ENCODE measurements around the gene BOC. TPM values are rescaled to one million over a fixed set of nuclear protein-coding genes. Genes with fewer than 3 reads are reported as not detected.

BOC gene
- total and polyA plus RNA-seq, 7 experiments from 2014 or later = 0.98 TPM; not detected in 6

DNA sequence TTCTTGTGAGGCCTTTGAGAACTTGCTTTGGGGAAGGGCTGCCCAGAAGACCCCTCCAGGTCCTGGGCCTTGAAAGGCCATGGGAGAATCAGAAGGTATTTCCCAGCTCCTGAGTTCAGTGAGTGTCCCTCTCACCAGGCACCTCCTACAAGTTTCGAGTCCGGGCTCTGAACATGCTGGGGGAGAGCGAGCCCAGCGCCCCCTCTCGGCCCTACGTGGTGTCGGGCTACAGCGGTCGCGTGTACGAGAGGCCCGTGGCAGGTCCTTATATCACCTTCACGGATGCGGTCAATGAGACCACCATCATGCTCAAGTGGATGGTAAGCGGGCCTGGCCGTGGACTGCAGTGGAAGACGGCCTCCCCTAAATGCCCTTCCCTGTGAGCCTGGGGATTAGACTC, 68.3 kb downstream of the BOC start:
- intact Hi-C loops (cut with micrococcal nuclease) = loop anchor here in 1 of 2 donors (10.0 kb wide), 1 partner anchor 545 kb away; no protein-coding TSS in a partner anchor
- no peaks in the 10 kb centered on the region for H3K27me3 ChIP-seq (ENCODE audit: control insufficient read depth in 2 of 2, insufficient read depth in 2 of 2, low read length in 2 of 2)
- no peak overlapping the region for H3K4me3 ChIP-seq (ENCODE audit: low read length)
- Mint-ChIP-seq H3K27ac (no peak overlapping the region), H3K27me3 (peaks cover 0 to 9% (median 5%) of the 10 kb centered on the region in 5 donors), H3K9me3 (peaks cover 0 to 1% (median 0%) of the 10 kb centered on the region in 11 donors), H3K36me3 (no peaks in the 10 kb centered on the region), H3K4me1 (peaks cover 0 to 11% (median 7%) of the 10 kb centered on the region in 7 donors), H3K4me3 (no peak overlapping the region)
- POLR2A ChIA-PET = no interaction called here
- no peak for ATAC-seq
- no peaks in the 10 kb centered on the region for H3K9me3 ChIP-seq (ENCODE audit: control insufficient read depth in 2 of 3, low read length in 3 of 3)
- DNase-seq = no peak
- H3K27ac ChIP-seq (ENCODE audit: low read depth, low read length) = no peak overlapping the region
- H3K36me3 ChIP-seq (ENCODE audit: control insufficient read depth in 2 of 3, insufficient read depth in 3 of 3, low read length in 3 of 3) = no peaks in the 10 kb centered on the region
- H3K4me1 ChIP-seq (ENCODE audit: control insufficient read depth in 2 of 2, insufficient read depth in 2 of 2, low read length in 2 of 2) = no peaks in the 10 kb centered on the region
- CTCF ChIA-PET = interaction anchor here (1.1 kb wide), 1 partner anchor 637 kb away, joined by 3 read pairs; no protein-coding TSS in a partner anchor

DNA sequence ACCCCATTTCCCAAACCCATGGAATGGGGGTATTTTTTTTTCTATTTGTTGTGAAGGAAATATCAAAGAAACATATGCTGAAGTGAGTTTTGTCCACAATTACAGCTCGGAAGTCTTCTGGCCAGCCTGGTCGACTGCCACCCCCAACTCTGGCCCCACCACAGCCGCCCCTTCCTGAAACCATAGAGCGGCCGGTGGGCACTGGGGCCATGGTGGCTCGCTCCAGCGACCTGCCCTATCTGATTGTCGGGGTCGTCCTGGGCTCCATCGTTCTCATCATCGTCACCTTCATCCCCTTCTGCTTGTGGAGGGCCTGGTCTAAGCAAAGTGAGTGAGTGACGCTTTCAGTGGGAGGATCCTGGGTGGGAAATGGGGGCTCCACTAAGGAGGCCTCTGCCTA, 71.9 kb downstream of the BOC start:
- Histone ChIP-seq H3K36me3 (ENCODE audit: control insufficient read depth in 2 of 3, insufficient read depth in 3 of 3, low read length in 3 of 3) (no peaks in the 10 kb centered on the region), H3K9me3 (ENCODE audit: control insufficient read depth in 2 of 3, low read length in 3 of 3) (no peaks in the 10 kb centered on the region), H3K4me1 (ENCODE audit: control insufficient read depth in 2 of 2, insufficient read depth in 2 of 2, low read length in 2 of 2) (no peaks in the 10 kb centered on the region), H3K27ac (ENCODE audit: low read depth, low read length) (no peak overlapping the region), H3K27me3 (ENCODE audit: control insufficient read depth in 2 of 2, insufficient read depth in 2 of 2, low read length in 2 of 2) (no peaks in the 10 kb centered on the region), H3K4me3 (ENCODE audit: low read length) (no peak overlapping the region)
- DNase-seq (no peak), ATAC-seq (no peak)
- ChIA-PET POLR2A (no interaction called here), CTCF (no interaction called here)
- Mint-ChIP-seq H3K36me3 (no peaks in the 10 kb centered on the region), H3K4me3 (no peak overlapping the region), H3K27ac (no peak overlapping the region), H3K4me1 (peaks cover 0 to 4% (median 0%) of the 10 kb centered on the region in 7 donors), H3K27me3 (peaks cover 0 to 6% (median 0%) of the 10 kb centered on the region in 5 donors), H3K9me3 (peaks cover 0 to 1% (median 0%) of the 10 kb centered on the region in 11 donors)
- intact Hi-C loops (cut with micrococcal nuclease) = loop anchor here in 1 of 2 donors (10.0 kb wide), 1 partner anchor 549 kb away; no protein-coding TSS in a partner anchor

DNA sequence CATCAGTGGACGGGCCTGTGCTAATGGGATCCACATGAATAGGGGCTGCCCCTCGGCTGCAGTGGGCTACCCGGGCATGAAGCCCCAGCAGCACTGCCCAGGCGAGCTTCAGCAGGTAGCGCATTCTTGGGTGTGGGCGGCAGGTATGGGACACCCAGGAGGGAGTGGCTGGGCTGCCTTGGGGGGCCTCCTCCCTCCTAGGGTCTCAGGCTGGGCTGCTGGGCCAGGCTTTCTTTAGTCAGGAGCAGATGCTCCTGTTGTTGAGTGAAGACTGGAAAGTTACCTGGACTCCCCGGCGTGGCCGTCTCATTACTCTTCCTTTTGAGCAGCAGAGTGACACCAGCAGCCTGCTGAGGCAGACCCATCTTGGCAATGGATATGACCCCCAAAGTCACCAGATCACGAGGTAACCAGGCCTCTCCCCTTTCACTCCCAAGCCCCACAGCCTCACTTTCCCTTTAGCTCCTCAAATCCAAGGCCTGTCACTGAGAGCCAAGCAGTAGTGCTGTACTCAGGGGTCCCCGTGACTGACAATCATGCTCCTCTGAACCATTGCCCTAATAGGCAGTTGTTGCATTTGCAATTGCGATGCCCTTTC, 73.2 kb downstream of the BOC start:
- Mint-ChIP-seq H3K4me3 (no peak overlapping the region), H3K27me3 (peaks cover 0 to 6% (median 0%) of the 10 kb centered on the region in 5 donors), H3K4me1 (peaks cover 0 to 4% (median 0%) of the 10 kb centered on the region in 7 donors), H3K9me3 (no peaks in the 10 kb centered on the region), H3K36me3 (no peaks in the 10 kb centered on the region), H3K27ac (peak overlapping the region in 1 of 9 donors; percentile 25)
- Histone ChIP-seq H3K4me1 (ENCODE audit: control insufficient read depth in 2 of 2, insufficient read depth in 2 of 2, low read length in 2 of 2) (no peaks in the 10 kb centered on the region), H3K9me3 (ENCODE audit: control insufficient read depth in 2 of 3, low read length in 3 of 3) (no peaks in the 10 kb centered on the region), H3K27me3 (ENCODE audit: control insufficient read depth in 2 of 2, insufficient read depth in 2 of 2, low read length in 2 of 2) (no peaks in the 10 kb centered on the region), H3K36me3 (ENCODE audit: control insufficient read depth in 2 of 3, insufficient read depth in 3 of 3, low read length in 3 of 3) (no peaks in the 10 kb centered on the region), H3K27ac (ENCODE audit: low read depth, low read length) (no peak overlapping the region), H3K4me3 (ENCODE audit: low read length) (no peak overlapping the region)
- ATAC-seq = no peak
- intact Hi-C loops (cut with micrococcal nuclease) = loop anchor here (5.0 to 10.0 kb wide), 2 partner anchors 550 to 992 kb away; partner anchors contain the start of gene SLC9C1 (in 1 of the 2)
- CTCF ChIA-PET = no interaction called here
- no peak for DNase-seq
- POLR2A ChIA-PET = no interaction called here

DNA sequence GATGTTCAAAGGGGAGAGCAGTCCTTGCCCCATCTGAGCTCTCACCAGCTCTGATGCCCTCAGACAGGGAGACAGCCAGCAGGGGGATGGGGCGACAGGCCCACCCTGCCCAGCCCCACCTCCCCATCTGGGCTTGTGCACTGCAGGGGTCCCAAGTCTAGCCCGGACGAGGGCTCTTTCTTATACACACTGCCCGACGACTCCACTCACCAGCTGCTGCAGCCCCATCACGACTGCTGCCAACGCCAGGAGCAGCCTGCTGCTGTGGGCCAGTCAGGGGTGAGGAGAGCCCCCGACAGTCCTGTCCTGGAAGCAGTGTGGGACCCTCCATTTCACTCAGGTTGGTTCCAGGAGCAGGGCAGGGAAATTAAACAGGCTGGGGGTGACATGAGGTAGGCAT, 73.9 kb downstream of the BOC start:
- POLR2A ChIA-PET = no interaction called here
- H3K4me1 ChIP-seq (ENCODE audit: control insufficient read depth in 2 of 2, insufficient read depth in 2 of 2, low read length in 2 of 2) = no peaks in the 10 kb centered on the region
- peaks cover 0 to 2% (median 0%) of the 10 kb centered on the region in 5 donors for H3K27me3 Mint-ChIP-seq
- DNase-seq (no peak), ATAC-seq (no peak)
- H3K27me3 ChIP-seq (ENCODE audit: control insufficient read depth in 2 of 2, insufficient read depth in 2 of 2, low read length in 2 of 2) = no peaks in the 10 kb centered on the region
- no peaks in the 10 kb centered on the region for H3K36me3 Mint-ChIP-seq
- no peak overlapping the region for H3K4me3 Mint-ChIP-seq
- CTCF ChIA-PET = no interaction called here
- H3K9me3 Mint-ChIP-seq = no peaks in the 10 kb centered on the region
- peaks cover 0 to 4% (median 0%) of the 10 kb centered on the region in 7 donors for H3K4me1 Mint-ChIP-seq
- no peaks in the 10 kb centered on the region for H3K36me3 ChIP-seq (ENCODE audit: control insufficient read depth in 2 of 3, insufficient read depth in 3 of 3, low read length in 3 of 3)
- H3K4me3 ChIP-seq (ENCODE audit: low read length) = no peak overlapping the region
- H3K9me3 ChIP-seq (ENCODE audit: control insufficient read depth in 2 of 3, low read length in 3 of 3) = no peaks in the 10 kb centered on the region
- no peak overlapping the region for H3K27ac ChIP-seq (ENCODE audit: low read depth, low read length)
- no peak overlapping the region for H3K27ac Mint-ChIP-seq
- intact Hi-C loops (cut with micrococcal nuclease) = loop anchor here (5.0 to 10.0 kb wide), 2 partner anchors 550 to 993 kb away; partner anchors contain the start of gene SLC9C1 (in 1 of the 2)

DNA sequence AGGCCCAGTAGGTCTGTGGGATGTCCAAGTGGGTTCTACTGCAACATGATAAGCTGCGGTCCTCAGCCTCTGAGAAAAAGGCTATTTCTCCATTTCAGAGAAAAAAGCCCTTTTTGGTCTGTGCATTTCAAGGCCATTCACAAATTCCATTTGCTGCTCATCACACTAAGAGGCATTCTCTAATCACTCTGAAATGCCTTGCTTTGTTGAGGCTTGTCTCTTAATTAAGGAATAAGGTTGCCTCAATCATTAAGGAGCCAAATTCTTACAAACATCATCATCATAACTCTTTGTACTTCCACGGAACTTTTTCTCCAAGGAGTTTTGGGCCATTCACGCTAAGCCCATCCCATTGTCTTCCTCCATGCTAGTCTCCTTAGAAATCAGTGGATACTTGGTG, 74.4 kb downstream of the BOC start:
- ATAC-seq (no peak), DNase-seq (no peak)
- no peak overlapping the region for H3K4me3 Mint-ChIP-seq
- POLR2A ChIA-PET = no interaction called here
- Histone ChIP-seq H3K27ac (ENCODE audit: low read depth, low read length) (no peak overlapping the region), H3K4me1 (ENCODE audit: control insufficient read depth in 2 of 2, insufficient read depth in 2 of 2, low read length in 2 of 2) (no peaks in the 10 kb centered on the region), H3K27me3 (ENCODE audit: control insufficient read depth in 2 of 2, insufficient read depth in 2 of 2, low read length in 2 of 2) (no peaks in the 10 kb centered on the region), H3K4me3 (ENCODE audit: low read length) (no peak overlapping the region), H3K9me3 (ENCODE audit: control insufficient read depth in 2 of 3, low read length in 3 of 3) (no peaks in the 10 kb centered on the region), H3K36me3 (ENCODE audit: control insufficient read depth in 2 of 3, insufficient read depth in 3 of 3, low read length in 3 of 3) (no peaks in the 10 kb centered on the region)
- H3K36me3 Mint-ChIP-seq = no peaks in the 10 kb centered on the region
- no peak overlapping the region for H3K27ac Mint-ChIP-seq
- CTCF ChIA-PET = no interaction called here
- H3K4me1 Mint-ChIP-seq = peaks cover 0 to 4% (median 0%) of the 10 kb centered on the region in 7 donors
- H3K27me3 Mint-ChIP-seq = no peaks in the 10 kb centered on the region
- H3K9me3 Mint-ChIP-seq = no peaks in the 10 kb centered on the region
- intact Hi-C loops (cut with micrococcal nuclease) = loop anchor here (2.0 to 10.0 kb wide), 3 partner anchors 551 to 993 kb away; partner anchors contain the start of gene SLC9C1 (in 1 of the 2)

DNA sequence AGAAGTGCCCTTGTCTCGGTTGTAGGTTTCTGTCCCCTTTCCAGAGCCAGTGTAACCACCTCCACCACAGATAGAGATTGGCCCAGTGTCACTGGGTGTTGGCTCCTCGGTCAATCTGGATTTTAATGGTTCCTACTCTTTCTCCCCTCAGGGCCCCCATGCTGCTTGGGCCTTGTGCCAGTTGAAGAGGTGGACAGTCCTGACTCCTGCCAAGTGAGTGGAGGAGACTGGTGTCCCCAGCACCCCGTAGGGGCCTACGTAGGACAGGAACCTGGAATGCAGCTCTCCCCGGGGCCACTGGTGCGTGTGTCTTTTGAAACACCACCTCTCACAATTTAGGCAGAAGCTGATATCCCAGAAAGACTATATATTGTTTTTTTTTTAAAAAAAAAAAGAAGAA, 75.2 kb downstream of the BOC start:
- intact Hi-C loops (cut with micrococcal nuclease) = loop anchor here (2.0 to 10.0 kb wide), 3 partner anchors 552 to 994 kb away; partner anchors contain the start of gene SLC9C1 (in 1 of the 2)
- no peak overlapping the region for H3K4me3 ChIP-seq (ENCODE audit: low read length)
- Mint-ChIP-seq H3K4me1 (peaks cover 0 to 4% (median 0%) of the 10 kb centered on the region in 7 donors), H3K36me3 (no peaks in the 10 kb centered on the region), H3K9me3 (no peaks in the 10 kb centered on the region), H3K27ac (no peak overlapping the region), H3K4me3 (no peak overlapping the region), H3K27me3 (no peaks in the 10 kb centered on the region)
- ChIA-PET POLR2A (no interaction called here), CTCF (no interaction called here)
- no peaks in the 10 kb centered on the region for H3K9me3 ChIP-seq (ENCODE audit: control insufficient read depth in 2 of 3, low read length in 3 of 3)
- no peaks in the 10 kb centered on the region for H3K4me1 ChIP-seq (ENCODE audit: control insufficient read depth in 2 of 2, insufficient read depth in 2 of 2, low read length in 2 of 2)
- H3K27me3 ChIP-seq (ENCODE audit: control insufficient read depth in 2 of 2, insufficient read depth in 2 of 2, low read length in 2 of 2) = no peaks in the 10 kb centered on the region
- H3K36me3 ChIP-seq (ENCODE audit: control insufficient read depth in 2 of 3, insufficient read depth in 3 of 3, low read length in 3 of 3) = no peaks in the 10 kb centered on the region
- no peak overlapping the region for H3K27ac ChIP-seq (ENCODE audit: low read depth, low read length)
- DNase-seq = no peak
- ATAC-seq = no peak

Data from naive thymus-derived CD4-positive, alpha-beta T cell (primary cell).